ENCODE measurements around the gene BTBD9. TPM values are rescaled to one million over a fixed set of nuclear protein-coding genes. Genes with fewer than 3 reads are reported as not detected.
"Not testable (repeated sequence)": the region's sequence is repeated elsewhere in the genome, so short reads cannot be mapped to it uniquely, and the experiment has no call there.

BTBD9 gene
- total RNA-seq, 2 donors from 2014 or later, result 16.3 to 22.9 TPM

- DNase-seq (ENCODE audit: low spot score), result no peak
- intact Hi-C loops (cut with DNase I), result no loop called here
Observed at GRCh38 chr6:38651121-38651784, 11.5 kb upstream of the BTBD9 start.

GRCh38 chr6:38650207-38650752 lies 10.6 kb upstream of the BTBD9 start:
- no peak for DNase-seq (ENCODE audit: low spot score)
- intact Hi-C loops (cut with DNase I), result no loop called here

DNA sequence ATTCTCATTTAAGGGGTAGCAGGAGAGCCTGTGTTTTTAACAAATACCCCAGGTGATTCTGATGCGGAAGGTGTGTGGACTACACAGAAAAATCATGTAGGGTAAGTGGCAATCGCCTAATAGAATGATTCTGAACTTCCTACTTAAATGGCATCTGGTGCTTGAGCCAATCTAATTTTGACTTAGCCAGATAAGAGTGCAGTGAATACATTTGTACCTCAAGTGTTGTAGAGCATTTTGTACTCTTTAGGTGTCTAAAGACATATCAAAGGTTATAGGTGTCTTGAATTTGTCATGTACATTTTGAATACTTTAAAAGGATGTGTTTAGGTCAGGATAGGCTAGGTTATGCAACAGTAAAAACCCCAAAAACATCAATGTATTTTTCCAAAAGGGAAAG lies 10.0 kb upstream of the BTBD9 start:
- intact Hi-C loops (cut with DNase I), result no loop called here

GRCh38 chr6:38648629-38649028 lies 8.9 kb upstream of the BTBD9 start:
- DNase-seq (ENCODE audit: low spot score), result no peak
- intact Hi-C loops (cut with DNase I), result no loop called here

More for the DNA sequence above, 10.0 kb upstream of the BTBD9 start:
- DNase-seq (ENCODE audit: low spot score), result no peak

GRCh38 chr6:38646166-38646878 lies 6.6 kb upstream of the BTBD9 start:
- DNase-seq (ENCODE audit: low spot score), result no peak
- intact Hi-C loops (cut with DNase I), result no loop called here

GRCh38 chr6:38644951-38645350 lies 5.2 kb upstream of the BTBD9 start:
- intact Hi-C loops (cut with DNase I), result no loop called here

DNA sequence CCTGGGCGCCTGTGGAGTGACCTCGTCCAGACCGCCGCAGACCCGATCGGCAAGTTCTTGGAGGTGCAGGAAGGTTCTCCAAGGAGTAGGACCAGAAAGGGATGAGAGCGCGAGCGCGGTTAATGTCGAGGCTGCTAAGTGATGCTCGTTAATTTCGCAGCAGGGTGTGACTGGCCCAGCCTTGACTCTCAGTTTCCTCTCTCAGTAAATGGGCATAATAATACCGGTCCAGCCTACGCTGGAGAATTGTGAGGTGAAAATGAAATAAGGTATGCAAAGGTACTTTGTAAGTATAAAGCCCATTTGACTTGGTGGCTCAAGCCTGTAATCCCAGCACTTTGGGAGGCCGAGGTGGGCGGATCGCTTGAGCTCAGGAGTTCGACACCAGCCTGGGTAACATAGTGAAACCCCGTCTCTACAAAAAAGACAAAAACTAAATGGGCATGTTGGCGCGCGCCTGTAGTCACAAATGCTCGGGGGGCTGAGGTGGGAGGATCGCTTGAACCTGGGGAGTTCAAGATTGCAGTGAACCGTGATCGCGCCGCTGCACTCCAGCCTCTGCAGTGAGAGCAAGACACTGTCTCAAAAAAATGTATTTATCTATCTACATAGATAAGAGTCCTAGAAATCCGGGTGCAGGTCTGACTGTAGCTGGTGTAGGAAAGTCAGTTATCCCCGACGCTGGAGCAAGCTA lies 634 bp upstream of the BTBD9 start:
- DNase-seq (ENCODE audit: low spot score), result no peak
- intact Hi-C loops (cut with DNase I), result no loop called here

More at GRCh38 chr6:38644951-38645350, 5.2 kb upstream of the BTBD9 start:
- no peak for DNase-seq (ENCODE audit: low spot score)

GRCh38 chr6:38638941-38639497 lies 710 bp downstream of the BTBD9 start:
- peak; percentile 85 for DNase-seq (ENCODE audit: low spot score)
- intact Hi-C loops (cut with DNase I), result no loop called here

DNA sequence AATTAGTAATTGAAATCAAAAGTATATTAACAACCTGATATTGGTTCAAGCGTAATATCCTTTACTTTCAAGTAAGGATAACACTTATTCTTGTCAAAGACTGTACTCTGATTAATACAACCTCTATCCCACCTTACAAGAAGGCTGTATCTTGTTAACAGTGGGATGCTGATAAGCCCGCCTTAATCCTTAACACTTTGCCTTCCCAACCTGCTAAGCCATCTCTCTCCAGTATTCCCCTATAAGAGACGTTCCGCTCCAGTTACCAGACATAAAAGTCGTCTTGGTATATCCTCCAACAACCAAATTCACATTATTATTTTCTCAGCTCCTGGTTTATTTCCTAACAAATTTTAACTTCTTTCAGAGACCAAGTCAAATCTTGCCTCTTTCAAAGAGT lies 2.0 kb downstream of the BTBD9 start:
- DNase-seq (ENCODE audit: low spot score), result no peak
- intact Hi-C loops (cut with DNase I), result no loop called here

- intact Hi-C loops (cut with DNase I), result no loop called here
- DNase-seq (ENCODE audit: low spot score), result no peak
Observed at GRCh38 chr6:38636027-38636426, 3.7 kb downstream of the BTBD9 start.

DNA sequence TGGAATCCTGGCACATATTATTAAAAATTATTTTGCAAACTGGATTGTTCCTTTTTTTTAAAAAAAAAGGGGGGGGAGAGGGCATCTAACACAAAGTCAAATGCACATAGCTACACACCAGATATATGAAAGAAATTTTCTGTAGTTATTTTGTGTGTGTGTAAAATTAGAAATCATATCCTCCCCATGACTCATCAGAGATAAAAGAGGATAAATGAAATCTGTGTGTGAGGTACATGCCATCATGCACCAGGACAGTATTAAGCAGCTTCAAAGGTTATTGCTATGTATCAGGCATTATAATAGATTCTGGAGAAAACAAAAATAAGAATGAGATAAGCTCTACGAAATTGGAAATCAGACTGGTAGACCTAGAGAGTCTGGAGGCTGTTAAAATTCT lies 5.2 kb downstream of the BTBD9 start:
- intact Hi-C loops (cut with DNase I), result no loop called here

GRCh38 chr6:38632490-38632889 lies 7.2 kb downstream of the BTBD9 start:
- DNase-seq (ENCODE audit: low spot score), result no peak
- intact Hi-C loops (cut with DNase I), result no loop called here

More for the DNA sequence above, 5.2 kb downstream of the BTBD9 start:
- DNase-seq (ENCODE audit: low spot score), result no peak

DNA sequence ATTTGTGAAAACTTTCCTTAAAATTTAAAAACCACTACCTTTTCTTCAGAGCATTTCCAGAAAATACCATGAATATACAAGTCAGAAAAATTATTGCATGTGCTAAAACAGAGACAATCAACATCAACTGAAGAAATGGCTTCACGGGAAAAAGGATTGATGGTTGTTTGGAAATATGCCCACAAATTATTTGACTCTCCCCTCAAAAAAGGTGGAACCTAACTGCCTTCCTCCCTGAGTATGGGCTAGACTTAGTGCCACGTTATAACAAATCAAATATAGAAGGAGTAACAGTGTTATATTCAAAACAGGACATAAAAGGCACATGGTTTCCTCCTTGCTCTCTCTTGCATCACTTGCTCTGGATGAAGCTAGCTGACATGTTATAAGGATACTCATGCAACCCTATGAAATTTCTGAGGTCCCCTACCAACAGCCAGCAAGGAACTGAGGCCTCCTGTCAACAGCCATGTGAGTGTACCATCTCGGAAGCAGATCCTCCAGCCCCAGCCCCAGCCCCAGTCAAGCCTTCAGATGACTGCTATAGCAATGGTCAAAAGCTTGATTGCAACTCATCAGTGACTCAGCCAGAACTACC lies 8.4 kb downstream of the BTBD9 start:
- intact Hi-C loops (cut with DNase I), result no loop called here
- no peak for DNase-seq (ENCODE audit: low spot score)

DNA sequence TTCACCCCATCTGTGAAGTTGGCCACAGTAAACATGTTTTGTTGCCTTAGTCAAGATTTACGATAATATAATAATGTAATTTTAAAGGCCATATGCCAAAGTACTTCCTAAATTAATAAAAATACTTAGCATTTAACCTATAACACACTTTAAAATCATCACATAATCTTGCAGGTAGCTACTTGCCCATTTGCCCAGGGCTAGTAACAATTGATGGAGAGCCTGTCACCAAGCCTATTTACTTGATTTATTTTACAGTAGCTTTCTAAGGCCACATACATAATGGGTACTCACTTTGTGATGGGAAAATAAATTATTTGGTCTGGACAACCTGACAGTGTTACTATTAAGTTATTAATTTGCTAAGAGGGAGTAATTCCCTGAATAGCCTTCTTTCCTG lies 14.5 kb downstream of the BTBD9 start:
- intact Hi-C loops (cut with DNase I), result no loop called here
- no peak for DNase-seq (ENCODE audit: low spot score)

DNA sequence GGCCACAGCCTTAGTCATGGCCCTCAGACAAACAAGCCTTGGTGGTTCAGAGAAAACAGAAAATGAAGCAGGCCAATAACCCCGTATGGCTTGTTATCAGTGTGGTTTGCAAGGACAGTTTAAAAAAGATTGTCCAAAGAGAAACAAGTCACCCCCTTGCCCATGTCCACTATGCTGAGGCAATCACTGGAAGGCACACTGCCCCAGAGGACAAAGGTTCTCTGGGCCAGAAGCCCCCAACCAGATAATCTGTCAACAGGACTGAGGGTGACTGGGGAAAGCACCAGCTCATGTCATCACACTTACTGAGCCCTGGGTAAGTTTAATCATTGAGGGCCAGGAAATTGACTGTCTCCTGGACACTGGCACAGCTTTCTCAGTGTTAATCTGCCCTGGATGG lies 20.4 kb downstream of the BTBD9 start:
- intact Hi-C loops (cut with DNase I); DNase-seq (ENCODE audit: low spot score): not testable (repeated sequence)

- DNase-seq (ENCODE audit: low spot score); intact Hi-C loops (cut with DNase I): not testable (repeated sequence)
Observed at GRCh38 chr6:38618301-38618700, 21.4 kb downstream of the BTBD9 start.

DNA sequence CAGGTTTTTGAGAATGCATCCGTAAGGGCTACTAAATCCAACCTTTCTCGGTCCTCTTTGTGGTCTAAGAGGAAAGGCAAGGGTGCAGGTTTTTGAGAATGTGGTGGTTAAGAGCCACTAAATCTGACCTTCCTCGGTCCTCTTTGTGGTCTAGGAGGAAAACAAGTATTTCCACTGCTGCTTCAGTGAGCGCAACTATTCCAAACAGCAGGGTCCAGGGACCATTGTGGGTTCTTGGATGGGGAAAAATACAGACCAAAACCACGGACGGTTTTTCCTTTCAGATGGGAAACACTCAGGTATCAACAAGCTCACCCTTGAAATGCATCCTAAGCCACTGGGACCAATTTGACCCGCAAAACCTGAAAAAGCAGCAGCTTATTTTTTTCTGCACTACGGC lies 21.9 kb downstream of the BTBD9 start:
- intact Hi-C loops (cut with DNase I), result no loop called here
- DNase-seq (ENCODE audit: low spot score), result no peak

DNA sequence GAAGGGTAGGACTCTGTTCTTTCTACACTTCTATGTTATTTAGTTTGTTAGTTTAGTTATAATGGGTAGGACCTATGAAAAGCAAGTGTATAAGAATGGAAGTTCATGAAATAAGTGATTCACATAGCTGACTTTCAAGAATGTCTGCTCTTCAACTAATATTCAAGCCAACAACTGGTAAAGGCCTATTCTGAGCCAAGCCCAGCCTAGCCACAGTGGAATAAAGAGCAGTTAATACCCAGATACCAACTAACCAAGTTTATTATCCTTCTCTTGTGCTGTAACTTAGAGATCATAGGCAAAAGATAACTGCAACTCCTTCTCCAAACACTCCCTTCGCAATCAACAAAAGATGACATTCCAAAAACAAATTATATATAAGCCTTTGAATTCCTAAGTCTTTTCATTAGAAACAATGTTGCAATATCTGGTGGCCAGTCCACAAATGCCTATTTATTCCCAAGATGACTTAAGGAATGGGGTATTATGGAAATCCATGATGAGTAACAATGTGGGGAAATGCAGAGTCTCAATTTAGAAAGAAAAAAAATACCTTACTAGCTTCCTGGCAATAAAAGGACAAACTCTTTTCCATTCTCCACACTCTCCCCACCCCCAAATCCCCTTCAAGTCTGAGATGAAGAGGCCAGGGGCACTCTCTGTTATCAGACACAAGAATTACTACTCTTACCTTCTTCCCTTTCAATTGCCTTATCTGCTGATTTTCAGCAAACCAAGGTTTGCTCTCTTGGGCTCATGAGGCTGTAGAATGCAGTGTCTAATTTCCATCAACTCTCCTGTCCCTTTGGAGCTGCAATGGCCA lies 27.4 kb downstream of the BTBD9 start:
- intact Hi-C loops (cut with DNase I), result no loop called here
- no peak for DNase-seq (ENCODE audit: low spot score)

All from posterior vena cava (tissue), 2 donors.